HG02870 (cell line): ENCODE measurements around the gene ZBTB18.
"Not testable (repeated sequence)": the region's sequence is repeated elsewhere in the genome, so short reads cannot be mapped to it uniquely, and the experiment has no call there.

Source experiments
- ATAC-seq: cut with Tn5 transposase; IDR thresholded peaks from one replicate; pipeline ENCODE4 v1.9.1; 2021; ENCODE audit warnings: mild to moderate bottlenecking, moderate library complexity; ENCODE audit not compliant: unreplicated experiment

ZBTB18 gene

DNA sequence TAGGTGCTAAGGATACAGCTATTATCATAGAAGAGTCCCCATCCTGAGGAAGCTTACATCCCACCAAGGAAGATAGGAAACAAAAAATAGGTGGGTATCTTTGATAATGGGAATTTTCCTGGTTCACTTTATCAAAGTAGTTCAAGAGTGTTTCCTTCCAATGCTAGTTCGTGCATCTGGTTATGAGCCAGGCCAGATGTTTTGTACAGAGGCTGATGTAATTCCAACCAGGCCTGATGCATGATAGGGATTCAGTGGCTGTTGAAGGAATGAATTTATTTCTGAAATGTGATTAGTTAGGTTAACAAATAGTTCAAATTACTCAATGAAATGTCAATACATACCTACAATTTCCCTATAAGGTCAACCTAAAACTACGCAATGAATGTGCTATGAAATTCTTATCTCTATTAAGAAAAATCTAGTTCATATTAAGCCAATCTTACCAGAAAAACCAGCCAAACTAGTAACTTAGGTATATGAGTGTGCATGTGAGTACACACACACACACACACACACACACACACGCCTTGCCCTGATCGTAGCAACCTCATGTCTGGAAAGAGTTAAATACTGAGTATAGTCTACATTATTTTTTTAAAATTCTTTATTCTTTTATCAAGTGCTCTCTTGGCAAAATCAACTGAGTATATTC, 9.5 kb upstream of the ZBTB18 start:
- ATAC-seq: no peak

GRCh38 chr1:244042293-244042692, 8.8 kb upstream of the ZBTB18 start:
- ATAC-seq: no peak

DNA sequence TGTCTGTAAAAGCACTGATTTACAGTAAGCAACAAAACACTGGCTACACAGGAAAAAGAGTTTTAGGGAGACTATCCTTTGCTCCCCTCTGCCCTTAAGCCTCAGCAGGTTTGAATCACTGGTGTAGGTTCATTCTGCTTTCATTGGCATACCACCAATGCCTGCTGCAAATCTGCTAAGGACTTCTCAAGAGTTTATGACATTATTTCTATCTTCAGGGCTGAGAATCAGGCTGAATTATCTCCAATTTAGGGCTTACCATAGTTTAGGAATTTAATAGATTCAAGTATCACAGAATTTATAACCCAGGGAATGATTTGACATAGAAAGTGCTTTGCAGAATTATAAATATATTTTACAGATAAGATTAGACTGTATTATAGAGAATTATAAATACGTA, 6.7 kb upstream of the ZBTB18 start:
- no peak for ATAC-seq

GRCh38 chr1:244046254-244046653, 4.8 kb upstream of the ZBTB18 start:
- not testable (repeated sequence) for ATAC-seq

- ATAC-seq: no peak
Measured at GRCh38 chr1:244046907-244047611, 4.0 kb upstream of the ZBTB18 start.

DNA sequence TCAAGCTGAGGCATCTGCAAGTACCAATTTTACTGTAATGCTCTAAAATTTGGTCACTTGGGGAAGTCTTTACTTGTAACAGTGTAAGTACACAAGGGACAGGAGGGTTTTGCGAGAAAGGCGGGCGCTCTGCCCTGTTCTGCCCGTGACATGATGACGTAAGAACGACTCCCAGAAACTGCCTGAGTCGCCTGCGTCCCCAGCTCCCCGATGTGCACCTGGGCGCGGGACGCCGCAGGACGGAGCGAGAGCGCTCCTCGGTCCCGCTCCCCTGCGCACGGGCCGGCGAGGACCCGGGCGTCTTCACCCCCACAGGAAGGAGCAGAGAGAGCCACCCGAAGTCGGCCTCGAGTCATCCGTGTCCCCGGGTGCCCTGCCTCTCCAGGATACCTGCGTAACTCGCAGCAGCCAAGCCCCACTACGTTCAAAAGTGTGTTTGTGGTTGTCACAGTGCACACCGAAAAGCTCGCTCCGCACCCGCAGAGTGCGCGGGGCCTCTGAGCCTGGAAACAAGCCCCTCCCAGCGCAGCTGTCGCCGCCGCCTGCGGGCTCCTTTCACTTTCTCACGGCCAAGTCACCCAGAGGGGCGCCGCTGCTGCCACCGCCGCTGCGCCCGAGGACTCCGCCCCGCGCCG, 3.3 kb upstream of the ZBTB18 start:
- peak; percentile 60 for ATAC-seq

GRCh38 chr1:244048256-244049161, 2.6 kb upstream of the ZBTB18 start:
- peak; percentile 67 for ATAC-seq

DNA sequence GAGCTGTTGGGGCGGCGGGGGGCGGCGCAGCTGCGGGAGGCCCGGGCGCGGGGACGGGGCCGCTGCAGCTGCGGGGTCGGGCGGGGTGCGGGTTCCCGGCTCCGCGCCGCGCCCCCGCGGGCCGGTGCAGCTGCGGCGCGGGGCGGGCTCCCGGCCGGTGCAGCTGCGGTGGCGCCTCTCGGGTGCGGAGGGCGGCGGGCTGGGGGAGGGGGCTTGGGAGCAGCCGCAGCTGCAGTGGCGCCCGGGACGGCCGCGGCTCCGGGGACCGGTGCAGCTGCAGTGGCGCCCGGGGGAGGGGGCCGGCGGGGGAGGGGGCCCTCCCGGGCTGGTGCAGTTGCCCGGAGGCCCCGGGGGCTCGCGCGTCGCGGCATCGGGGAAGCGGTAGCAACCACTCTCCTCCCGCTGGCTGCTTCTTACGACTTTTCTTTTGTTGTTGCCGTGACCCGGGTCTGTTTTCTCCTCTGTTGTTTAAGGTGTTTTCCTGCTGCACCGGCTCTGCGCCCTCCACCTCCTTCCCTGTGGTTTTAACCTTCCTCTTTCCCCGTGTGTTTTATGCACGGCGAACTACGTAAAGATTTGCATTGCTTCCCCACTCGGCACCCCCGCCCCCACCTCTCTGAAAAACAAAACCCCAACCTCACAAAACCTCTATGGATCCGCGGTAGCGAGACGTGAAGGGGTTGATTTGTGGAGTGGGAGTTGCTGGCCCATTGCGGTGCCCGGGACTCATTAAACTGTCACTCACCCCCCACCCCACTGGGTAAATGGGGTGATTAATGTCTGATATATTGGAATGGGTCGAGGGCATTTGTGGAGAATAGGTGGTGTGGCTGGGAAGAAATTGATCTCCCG, 1.7 kb upstream of the ZBTB18 start:
- no peak for ATAC-seq

- no peak for ATAC-seq
Measured at GRCh38 chr1:244050014-244050834, 859 bp upstream of the ZBTB18 start.

DNA sequence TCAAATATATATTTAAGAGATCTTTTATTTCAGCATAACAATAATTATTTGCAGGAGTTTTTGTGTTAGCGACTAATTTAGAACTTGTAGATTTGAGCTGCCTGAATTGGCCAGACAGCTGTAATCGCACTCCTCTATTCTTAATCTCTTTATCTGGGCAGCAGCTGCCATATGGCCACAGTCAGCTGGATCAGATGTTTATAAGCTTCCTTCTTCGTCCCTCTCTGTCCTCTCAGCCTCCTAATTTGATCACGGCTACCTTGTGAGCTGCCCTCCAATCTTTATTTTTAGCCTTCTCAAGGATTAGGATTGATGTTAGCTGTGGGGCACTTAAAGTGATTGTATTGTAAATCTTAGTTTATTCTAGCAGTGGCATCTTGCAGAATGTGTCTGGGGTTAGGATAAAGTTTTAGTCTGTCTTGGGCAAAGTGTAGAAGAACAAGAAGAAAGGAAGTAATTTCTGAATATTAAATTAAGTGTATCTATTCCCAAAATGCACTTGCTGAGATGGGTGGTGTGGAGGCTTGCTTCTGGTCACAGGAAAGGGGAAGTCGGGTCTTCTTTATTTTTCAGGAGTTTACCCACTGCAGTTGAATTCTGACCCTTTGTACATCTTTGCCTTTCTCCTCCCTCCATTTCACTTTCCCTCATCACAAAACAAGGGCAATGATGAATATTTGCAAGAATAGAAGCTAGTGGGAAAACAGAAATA, 1.1 kb downstream of the ZBTB18 start:
- no peak for ATAC-seq

- ATAC-seq: no peak
Measured at GRCh38 chr1:244052728-244053312, 1.7 kb downstream of the ZBTB18 start.

- ATAC-seq: no peak
Measured at GRCh38 chr1:244053831-244054230, 2.7 kb downstream of the ZBTB18 start.

- ATAC-seq: no peak
Measured at GRCh38 chr1:244054247-244054923, 3.3 kb downstream of the ZBTB18 start.

DNA sequence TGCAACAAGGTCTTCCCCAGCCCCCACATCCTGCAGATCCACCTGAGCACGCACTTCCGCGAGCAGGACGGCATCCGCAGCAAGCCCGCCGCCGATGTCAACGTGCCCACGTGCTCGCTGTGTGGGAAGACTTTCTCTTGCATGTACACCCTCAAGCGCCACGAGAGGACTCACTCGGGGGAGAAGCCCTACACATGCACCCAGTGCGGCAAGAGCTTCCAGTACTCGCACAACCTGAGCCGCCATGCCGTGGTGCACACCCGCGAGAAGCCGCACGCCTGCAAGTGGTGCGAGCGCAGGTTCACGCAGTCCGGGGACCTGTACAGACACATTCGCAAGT, 3.8 kb downstream of the ZBTB18 start:
- ATAC-seq: no peak

GRCh38 chr1:244056577-244056976, 5.5 kb downstream of the ZBTB18 start:
- ATAC-seq: no peak

DNA sequence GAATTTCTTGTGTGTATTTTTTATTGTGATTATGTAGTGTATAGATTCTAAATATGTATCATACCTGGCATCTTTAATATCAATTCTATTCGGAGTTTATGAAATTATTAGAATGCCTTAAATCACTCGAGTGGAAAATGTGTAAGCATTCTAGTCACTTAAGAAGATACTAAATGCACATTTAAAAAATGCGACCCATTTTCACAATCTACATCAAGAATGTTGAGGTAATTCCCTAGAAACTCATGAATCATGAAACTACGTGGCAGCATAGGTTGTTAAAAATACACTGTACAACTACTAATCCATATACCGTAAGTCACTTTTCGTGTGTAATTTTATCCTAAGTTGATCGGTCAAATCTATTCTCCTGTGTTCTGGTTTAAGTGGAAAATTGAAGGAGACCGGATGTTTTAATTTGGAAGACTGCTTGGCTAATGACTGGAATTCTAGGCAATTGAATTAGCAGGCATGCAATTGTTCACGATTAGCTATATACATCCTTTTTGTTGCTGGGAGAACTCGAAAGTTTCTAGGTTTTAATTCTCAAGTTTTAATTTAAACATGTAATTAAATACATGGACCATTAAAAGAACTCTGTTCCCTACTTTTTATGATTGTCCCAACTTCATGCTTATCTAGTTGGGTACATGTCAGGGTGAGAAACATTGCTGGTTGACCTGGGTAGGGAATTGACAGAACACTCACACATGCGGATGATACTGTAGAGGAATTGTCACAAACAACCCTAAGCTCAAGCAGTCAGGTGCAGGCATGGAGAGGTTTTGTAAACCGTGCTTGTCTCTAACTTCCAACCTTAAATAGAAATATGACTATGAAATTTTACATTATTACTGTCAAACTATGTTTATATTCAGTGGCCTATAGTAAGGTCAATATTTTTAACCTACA, 6.6 kb downstream of the ZBTB18 start:
- ATAC-seq: no peak

- no peak for ATAC-seq
Measured at GRCh38 chr1:244060117-244060516, 9.0 kb downstream of the ZBTB18 start.
